Activated CD8-positive, alpha-beta memory T cell treated with anti-CD3 and anti-CD28 coated beads for 48 hours (primary cell): Measurements from ENCODE around the gene CDK2.
A peak's percentile ranks its signal among the peaks of the same experiment; 100 is the strongest.
"Not testable (repeated sequence)": the region's sequence is repeated elsewhere in the genome, so short reads cannot be mapped to it uniquely, and the experiment has no call there.

Source experiments
- DNase-seq, 3 experiments: peaks; one replicate each; pipeline ENCODE4 v3.0.0-alpha.2; 2020; ENCODE audit warnings: low read depth in 2 of 3, low spot score in 2 of 3

CDK2 gene

GRCh38 chr12:55979069-55979468, 12.4 kb downstream of the CDK2 start:
- DNase-seq: no peak

- DNase-seq: not testable (repeated sequence)
These were observed 15.3 kb downstream of the CDK2 start for GRCh38 chr12:55981882-55982281.

- DNase-seq: no peak
These were observed 15.8 kb downstream of the CDK2 start for GRCh38 chr12:55982319-55982936.

- no peak for DNase-seq
These were observed 16.7 kb downstream of the CDK2 start for GRCh38 chr12:55983232-55983842.

- no peak for DNase-seq
These were observed 18.2 kb downstream of the CDK2 start for GRCh38 chr12:55984861-55985260.

GRCh38 chr12:55985341-55985740, 18.7 kb downstream of the CDK2 start:
- DNase-seq: no peak

- not testable (repeated sequence) for DNase-seq
These were observed 19.3 kb downstream of the CDK2 start for GRCh38 chr12:55985976-55986375.

GRCh38 chr12:55991110-55991509, 24.5 kb downstream of the CDK2 start:
- DNase-seq: no peak

GRCh38 chr12:55993230-55993853, 26.7 kb downstream of the CDK2 start:
- no peak for DNase-seq

- DNase-seq: no peak
These were observed 28.7 kb downstream of the CDK2 start for GRCh38 chr12:55995366-55995765.

GRCh38 chr12:55996201-55996714, 29.6 kb downstream of the CDK2 start:
- peak in 2 of 3 experiments; percentile 30 to 40 for DNase-seq

GRCh38 chr12:55996715-55997534, 30.3 kb downstream of the CDK2 start, which contains the start of gene SUOX:
Gene SUOX (plus strand): TSS chr12:55997276. CDS start chr12:56002222, 4,946 bp downstream.
- DNase-seq: no peak

GRCh38 chr12:55997535-55997859, 30.9 kb downstream of the CDK2 start:
- no peak for DNase-seq

GRCh38 chr12:55999522-55999921, 32.9 kb downstream of the CDK2 start:
- not testable (repeated sequence) for DNase-seq

GRCh38 chr12:55999999-56000540, 33.4 kb downstream of the CDK2 start:
- not testable (repeated sequence) for DNase-seq

- no peak for DNase-seq
These were observed 35.0 kb downstream of the CDK2 start for GRCh38 chr12:56001487-56002100.

- DNase-seq: not testable (repeated sequence)
These were observed 36.7 kb downstream of the CDK2 start for GRCh38 chr12:56003376-56003775.

GRCh38 chr12:56004211-56004610, 37.6 kb downstream of the CDK2 start:
- DNase-seq: no peak

GRCh38 chr12:56007564-56008559, 41.2 kb downstream of the CDK2 start:
- peak in 1 of 3 experiments; percentile 37 for DNase-seq
